Measurements from ENCODE around the gene SH3BP4.

SH3BP4 gene

DNA sequence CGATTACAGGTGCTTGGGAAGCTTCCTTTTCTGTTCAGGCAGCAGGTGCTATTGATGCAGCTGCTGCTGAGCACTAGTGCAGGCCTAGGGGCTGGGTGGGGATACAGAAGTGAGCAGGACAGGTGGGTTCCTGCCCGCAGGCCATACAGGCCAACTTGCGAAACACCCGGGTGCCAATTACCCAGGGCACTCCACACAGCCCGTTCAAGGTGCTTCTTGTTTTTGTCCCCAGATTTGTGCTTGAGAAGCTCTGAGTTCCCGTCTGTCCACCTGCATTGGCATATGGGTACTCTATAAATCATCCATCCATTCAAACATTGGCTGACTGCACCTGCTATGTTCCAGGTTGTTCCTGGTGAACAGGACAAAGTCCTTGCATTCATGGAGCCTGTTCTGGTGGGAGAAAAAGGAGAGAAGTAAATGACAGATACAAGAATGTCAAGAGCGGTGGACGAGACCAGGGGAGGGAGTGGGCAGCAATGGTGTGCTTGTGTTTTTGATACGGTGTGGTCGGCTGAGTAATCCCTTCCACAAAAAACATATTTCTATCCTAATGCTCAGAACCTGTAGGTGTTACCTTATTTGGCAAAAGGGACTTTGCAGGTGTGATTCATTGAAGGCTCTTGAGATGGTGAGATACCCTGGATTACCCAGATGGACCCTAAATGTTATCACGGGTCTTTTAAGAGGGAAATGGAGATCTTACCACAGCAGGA lies 31.4 kb downstream of the SH3BP4 start:
- no peak for DNase-seq (ENCODE audit: low spot score)

DNA sequence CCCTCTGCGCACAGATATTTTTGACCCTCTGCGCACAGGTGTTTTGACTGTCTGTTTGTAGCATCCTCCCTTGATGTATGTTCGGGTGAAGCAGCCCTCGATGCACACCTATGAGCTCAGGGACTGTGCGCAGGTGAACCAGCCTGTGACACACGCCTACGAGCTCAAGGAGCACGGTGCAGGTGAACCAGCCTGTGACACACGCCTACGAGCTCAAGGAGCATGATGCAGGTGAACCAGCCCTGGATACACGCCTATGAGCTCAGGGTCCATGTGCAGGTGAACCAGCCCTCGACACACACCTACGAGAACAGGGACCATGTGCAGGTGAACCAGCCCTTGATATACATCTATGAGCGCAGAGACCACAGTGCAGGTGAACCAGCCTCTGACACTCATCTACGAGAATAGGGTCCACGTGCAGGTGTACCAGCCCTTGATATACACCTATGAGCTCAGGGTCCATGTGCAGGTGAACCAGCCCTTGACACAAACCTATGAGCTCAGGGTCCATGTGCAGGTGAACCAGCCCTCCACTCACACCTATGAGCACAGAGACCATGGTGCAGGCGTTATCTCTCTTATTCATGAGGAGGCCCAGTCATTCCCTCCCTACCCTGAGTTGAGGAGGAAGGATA lies 33.9 kb downstream of the SH3BP4 start:
- DNase-seq (ENCODE audit: low spot score): no peak

DNA sequence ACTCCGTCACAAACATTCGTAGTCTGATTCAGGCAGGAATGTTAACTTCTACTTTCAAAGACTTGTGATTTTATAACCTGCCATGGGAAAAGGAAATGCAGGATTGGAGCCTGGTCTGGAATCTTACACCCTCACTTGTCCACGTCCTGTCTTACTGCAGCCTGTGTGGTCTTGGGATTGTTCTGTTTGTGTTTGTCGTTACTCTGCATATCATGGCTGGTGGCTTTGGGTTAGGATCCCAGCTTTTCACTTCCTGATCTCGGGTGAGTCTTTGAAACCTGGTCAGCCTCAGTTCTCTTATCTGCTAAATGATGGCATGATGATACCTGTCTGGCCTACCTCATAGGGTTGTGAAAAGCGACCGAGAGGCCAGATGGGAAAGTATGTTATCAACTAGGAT lies 34.6 kb downstream of the SH3BP4 start:
- no peak for DNase-seq (ENCODE audit: low spot score)

DNA sequence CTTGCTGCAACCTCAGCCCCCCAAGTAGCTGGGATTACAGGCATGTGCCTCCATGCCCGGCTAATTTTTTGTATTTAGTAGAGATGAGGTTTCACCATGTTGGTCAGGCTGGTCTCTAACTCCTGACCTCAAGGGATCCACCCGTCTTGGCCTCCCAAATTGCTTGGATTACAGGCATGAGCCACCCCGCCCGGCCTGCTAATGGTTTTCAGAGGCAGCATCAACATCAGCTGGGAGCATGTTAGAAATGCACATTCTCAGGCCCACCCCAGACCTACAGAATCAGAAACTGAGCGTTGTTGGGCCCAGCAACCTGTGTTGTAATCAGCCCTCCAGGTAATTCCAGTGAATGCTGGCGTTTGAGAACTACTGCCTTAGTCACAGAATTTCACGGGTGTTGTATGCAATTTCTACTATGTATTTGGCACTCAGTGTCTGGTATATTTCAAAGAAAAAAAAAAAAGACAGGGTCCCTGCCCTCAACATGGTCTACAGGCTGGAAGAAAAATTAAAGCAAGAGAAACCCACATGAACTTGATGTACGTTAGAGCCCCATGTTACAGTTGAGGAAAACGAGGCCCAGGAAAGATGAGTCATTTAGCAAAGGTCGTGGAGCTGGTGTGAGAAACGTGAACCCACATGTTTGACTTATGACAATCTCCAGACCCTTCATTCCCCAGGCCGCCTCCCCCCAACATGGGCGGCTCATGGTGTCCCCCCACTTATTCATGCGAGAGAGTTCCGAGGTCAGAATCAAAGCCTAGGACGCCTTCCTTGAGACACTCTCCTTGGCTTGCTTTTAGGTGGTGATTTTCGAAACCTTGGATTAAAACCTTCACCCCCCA lies 35.3 kb downstream of the SH3BP4 start:
- DNase-seq (ENCODE audit: low spot score): no peak

DNA sequence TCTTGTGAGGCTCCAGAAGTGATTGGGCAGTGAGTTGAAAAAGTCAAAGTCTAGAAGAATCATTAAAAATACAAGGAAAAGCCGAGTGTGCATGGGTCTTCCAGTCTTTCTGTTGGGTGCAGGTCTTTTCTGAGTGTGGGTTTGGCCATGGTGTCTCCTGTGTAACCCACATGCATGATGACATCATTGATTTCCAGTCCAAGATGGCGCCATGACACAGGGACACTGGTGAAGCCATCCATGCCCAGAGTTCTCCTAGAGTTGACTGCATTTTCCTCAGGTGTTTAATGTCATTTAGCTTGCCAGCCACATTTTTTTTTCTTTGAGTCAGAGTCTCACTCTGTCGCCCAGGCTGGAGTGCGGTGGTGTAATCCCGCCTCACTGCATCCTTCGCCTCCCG lies 35.9 kb downstream of the SH3BP4 start:
- no peak for DNase-seq (ENCODE audit: low spot score)

DNA sequence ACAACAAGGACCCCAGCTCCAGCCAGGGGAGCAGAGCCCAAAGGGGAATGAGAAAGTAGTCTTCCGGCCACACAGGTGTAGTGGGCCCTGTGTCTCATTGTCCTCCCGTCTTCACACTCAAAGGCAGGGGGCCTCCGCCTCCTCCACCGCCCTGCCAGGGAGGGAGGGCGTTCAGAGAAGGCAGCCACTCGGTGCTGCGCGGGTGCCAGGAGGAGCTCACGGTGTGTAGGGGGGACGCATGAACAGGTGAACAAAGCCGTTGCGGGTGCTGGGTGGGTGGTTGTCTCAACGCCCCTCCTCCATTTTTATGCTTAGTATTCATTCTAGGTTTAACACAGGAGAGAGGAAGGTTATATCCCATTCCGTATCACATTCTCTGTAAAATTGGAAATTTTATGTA lies 36.7 kb downstream of the SH3BP4 start:
- no peak for DNase-seq (ENCODE audit: low spot score)

DNA sequence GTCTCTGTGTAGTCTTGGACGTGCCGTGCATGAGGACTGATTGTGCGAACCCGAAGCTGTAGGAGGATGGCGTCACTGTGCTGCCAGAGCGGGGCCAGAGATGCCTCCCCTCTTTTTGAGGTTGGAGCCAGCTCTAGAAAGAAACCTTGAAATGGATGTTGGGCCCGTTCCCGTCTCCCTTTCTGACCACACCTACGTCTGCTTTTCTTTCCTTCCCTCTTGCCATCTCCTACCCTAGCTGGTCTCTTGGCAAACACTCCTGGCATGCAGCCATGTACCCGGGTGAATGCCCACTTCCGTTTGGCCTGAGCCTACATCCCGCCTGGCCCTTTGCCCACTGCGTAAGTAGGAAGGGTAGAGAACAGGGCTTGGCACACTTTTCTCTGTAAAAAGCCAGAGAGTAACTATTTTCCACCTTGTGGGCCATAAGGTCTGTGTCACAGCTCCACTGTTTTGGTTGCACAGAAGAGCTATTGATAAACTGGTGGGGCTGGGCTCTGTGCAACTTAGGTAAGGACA lies 37.4 kb downstream of the SH3BP4 start:
- no peak for DNase-seq (ENCODE audit: low spot score)

DNA sequence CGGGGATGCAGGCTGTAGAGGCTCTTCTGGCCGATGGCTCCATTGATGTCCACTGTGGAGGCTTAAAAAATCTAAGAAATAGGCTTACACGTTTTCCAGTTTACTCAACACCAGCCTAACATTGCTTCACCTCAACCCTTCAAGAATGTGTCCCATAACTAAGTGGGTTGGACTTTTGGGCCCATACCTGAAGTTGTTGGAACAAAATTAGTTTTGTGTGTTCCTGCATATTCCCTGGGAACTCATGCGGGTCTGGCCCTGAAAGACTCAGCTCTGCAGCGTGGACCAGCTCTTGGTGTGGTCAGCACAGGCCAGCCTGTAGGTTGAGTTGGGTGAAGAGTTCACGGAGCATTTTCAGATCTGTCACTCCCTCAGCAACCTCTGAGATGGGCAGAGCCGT lies 38.5 kb downstream of the SH3BP4 start:
- DNase-seq (ENCODE audit: low spot score): no peak

DNA sequence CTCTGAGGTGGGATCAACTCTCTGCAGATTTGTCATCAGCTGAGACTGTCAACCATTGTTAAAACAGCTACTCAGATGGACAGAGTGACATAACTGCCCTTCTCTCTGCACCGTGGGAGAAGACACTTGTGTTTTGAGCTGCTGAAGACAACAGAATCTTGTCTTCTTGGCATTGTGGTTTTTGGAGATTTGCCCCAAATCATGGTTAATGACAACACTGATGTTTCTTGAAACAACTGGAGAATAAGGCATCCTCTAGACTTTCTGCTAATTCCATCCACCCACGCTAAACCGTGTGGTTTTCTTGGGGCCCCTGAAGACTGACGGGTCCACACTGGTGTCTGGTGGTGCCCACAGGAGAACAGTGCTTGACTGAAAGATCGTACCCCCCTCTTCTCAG lies 39.5 kb downstream of the SH3BP4 start:
- no peak for DNase-seq (ENCODE audit: low spot score)

DNA sequence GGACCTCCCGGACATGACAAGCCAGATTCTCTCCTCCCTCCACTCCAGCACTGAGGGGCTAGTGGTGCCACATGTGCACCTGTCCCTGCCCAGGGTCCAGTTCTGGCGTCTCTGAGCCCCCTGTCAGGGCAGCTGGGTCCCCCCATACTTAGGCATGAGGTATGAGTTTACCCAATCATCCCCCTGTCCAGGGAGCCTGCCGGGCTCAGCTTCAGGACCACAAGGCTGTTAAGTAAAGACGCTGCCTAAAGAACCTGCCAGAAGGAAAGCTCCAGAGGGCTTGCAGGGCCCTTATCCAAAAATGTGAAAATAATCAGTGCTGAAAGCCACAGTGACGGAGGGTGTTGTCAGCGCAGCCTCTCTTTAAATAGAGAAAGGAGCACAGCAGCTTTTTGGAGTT lies 40.0 kb downstream of the SH3BP4 start:
- no peak for DNase-seq (ENCODE audit: low spot score)

DNA sequence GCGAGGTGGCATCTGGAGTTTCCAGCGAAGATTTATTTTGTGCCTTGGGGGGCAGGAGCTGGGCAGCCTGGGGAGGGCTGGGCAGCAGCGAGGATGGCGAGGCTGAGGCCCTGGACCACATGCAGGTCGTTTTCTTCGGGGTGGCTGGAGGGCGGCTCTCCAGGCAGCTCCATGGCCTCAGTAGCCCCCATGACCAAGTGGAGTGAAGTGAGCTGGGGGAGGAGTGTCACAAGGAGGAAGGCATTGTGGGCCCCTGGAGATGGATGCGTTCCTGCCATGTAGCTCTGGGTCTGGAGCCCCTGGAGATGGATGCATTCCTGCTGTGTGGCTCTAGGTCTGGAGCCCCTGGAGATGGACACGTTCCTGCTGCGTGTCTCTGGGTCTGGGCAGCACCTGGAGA lies 40.4 kb downstream of the SH3BP4 start:
- DNase-seq (ENCODE audit: low spot score): no peak

DNA sequence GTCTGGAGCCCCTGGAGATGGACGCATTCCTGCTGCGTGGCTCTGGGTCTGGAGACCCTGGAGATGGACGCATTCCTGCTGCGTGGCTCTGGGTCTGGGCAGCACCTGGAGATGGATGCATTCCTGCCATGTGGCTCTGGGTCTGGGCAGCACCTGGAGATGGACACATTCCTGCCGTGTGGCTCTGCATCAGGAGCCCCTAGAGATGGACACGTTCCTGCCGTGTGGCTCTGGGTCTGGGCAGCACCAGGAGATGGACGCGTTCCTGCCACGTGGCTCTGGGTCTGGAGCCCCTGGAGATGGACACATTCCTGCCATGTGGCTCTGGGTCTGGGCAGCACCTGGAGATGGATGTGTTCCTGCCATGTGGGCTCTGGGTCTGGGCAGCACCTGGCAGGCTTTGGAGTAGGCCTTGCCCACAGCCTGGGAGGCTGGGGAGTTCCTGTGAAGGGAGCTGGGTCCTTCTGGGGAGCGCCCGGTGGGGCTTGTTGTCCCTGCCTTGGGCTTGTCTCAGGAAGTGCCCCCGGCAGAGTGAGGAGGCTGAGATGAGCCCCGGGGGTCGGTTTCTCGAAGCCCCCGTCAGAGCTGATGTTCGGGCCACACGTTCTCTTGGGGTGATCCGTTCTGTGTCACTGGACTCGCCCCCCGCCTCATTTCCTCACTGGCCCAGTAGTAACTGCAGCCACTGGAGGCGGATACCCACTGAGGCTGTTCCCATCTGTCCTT lies 41.0 kb downstream of the SH3BP4 start:
- DNase-seq (ENCODE audit: low spot score): no peak

DNA sequence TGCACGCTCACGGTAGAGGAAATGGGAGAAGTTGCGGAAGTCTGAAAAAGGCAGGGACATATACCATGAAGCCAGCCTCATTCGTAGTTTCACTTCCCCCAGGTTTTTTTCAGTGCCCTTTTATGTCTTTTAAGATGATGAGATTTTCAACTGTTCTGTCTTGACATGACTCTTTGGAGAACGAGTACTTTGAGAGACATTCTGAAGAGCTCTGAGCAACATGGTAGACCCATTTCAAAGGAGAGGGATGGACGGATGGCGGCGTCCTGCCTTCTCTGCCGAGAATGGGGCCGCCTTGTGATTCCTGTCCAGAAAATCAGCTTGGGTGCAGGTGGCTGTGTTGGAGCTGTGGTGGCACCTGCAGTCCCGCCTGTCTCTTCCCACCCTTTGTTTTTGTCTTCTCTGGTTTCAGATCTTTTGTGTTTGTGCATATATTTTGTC lies 41.7 kb downstream of the SH3BP4 start:
- no peak for DNase-seq (ENCODE audit: low spot score)

DNA sequence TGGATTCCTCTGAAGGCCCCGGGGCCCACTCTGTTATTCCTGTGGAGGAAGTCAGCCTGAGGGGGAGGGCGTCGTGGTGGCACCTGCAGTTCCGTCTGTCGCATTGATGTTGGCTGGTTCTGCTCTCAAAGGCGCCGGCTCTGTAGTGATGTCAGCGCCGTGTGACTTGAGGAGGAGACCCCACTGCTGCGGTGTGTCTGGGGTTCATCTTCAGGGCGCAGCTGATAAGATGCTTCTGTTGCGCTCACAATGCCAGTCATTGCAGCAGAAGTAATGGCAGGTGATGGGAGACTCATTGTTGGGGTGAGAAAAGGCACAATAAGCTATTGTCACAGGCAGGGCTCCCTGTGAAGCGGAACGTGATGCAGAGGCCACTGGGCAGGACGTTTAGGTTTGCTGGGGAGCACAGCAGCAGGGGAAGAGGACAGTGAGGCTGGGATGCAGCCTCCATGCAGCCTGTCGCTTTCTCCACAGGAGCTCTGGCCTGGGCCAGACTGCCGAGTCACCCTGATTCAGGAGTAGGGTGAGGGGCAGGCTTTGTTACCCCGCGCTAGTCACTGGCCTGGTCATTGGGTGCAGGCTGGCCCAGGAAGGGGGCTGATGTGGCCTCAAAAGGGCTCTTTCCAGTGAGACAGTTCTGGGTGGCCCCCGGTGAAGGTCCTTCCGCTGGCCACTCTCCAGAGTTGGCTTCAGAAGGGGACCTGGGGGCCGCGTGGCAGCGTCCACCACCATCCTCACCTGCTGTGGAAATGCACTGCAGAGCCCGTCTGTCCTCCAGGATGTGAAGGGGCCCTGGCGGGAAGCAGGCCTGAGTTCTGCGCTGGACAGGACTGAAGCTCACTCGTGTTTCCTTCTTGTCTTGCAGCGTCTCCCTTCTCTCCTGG lies 42.9 kb downstream of the SH3BP4 start:
- no peak for DNase-seq (ENCODE audit: low spot score)

DNA sequence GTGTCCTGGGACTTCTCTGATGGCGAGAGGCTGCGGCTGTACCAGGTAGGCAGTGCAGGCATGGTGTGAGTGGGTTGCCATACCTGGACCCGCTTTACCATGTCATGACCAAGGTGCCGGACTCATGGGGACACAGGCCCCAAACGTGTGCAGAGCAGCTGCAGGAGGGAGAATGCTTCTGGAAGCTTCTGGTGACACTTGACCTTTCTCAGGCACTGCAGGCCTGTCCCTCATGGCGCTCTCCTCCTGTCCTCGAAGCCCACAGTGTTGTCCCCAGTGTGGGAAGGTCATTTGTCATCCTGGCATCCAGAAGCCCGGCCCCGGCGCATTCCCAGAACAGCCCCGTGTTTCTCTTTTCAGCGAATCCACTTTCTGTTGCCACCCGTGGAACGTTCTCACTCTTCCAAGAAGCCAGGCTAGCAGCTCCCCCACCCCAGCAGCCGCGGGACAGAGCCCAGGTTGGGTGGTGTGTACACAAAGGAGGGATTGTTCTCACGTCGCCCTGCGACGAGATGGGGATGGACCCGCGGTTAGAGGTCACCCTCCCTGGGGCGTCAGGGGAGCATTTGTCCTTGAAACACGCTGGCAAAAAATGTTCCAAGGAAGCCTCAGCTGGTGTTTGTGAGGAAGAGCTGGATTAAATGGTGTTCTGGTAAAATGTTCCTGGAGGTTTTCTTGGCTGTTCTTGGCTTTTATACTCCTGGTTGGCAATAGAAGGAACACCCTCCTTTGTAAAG lies 43.7 kb downstream of the SH3BP4 start:
- peak; percentile 39 for DNase-seq (ENCODE audit: low spot score)

DNA sequence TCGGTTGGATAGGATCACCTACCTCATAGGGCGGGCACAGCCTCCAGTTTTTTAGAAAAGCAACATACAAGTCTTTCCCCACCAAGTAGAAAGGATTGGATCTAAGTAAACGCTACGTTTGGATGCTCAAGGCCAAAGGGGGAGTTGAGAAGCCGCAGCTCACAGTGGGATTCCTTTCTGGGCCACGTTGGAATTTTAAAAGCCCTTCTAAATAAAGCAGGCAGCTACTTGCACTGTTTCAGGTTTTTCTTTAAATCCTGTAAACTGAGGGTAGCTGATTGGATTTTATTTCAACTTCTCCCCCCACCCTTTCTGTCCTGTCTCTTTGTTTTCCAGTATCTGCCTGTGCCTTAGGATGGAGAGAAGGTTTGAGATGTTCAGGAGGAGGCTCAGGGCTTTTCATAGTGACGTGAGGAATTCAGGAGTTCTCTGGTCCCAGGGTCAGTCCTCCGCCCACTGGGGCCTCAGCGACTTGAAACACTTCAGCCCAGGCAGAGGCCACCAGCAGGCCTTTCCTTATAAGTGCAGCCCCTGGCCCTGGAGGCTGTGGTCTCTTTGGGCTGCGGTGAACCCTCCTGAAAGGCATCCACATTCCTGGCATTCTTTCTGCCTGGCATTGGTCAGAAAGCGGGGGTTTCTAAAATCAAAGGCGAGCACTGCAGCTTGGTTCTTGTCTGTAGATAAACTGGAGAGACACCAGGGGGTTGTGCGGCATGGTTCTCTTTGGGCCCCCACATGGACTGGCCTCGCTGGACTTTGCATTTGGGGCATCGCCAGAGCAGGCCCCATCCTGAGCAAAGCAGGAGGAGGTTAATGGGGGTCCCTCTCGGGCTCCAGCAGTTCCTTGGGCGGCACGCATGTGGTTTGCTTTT lies 44.5 kb downstream of the SH3BP4 start:
- DNase-seq (ENCODE audit: low spot score): peak; percentile 74

DNA sequence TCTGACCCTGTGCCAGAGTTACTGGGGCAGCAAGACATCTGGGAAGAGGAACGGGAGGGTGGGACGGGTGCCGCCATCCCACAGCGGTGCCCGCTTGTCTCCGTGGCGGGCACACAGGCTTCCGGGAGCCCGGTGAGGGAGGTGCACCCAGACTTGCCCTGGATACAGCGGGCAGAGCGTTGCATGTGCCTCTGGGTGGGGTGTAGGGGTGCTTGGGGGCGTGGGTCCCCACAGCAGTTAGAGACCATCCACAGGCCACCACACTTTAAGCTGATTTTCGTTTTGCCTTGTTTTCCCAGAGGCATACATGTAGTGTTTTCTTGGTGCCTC lies 45.1 kb downstream of the SH3BP4 start:
- no peak for DNase-seq (ENCODE audit: low spot score)

DNA sequence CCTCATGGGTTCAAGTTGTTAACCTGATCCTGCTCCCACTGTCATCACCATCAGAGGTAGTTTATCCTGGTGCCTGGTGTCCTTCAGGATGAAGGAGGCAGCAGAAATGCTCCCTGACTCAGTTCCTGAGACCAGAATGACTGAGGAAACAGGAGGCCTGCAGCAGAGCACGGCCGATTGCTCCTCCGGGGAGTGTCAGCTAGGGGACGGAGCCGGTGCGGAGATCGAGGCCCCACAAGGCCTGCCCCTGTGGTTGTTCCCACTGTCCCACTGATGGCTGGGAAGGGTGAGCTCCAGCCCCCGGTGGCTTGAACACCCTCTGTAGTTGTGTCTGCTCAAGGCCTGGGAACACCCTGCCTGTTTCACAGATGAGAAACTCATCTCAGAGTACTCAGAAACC lies 45.6 kb downstream of the SH3BP4 start:
- DNase-seq (ENCODE audit: low spot score): no peak

DNA sequence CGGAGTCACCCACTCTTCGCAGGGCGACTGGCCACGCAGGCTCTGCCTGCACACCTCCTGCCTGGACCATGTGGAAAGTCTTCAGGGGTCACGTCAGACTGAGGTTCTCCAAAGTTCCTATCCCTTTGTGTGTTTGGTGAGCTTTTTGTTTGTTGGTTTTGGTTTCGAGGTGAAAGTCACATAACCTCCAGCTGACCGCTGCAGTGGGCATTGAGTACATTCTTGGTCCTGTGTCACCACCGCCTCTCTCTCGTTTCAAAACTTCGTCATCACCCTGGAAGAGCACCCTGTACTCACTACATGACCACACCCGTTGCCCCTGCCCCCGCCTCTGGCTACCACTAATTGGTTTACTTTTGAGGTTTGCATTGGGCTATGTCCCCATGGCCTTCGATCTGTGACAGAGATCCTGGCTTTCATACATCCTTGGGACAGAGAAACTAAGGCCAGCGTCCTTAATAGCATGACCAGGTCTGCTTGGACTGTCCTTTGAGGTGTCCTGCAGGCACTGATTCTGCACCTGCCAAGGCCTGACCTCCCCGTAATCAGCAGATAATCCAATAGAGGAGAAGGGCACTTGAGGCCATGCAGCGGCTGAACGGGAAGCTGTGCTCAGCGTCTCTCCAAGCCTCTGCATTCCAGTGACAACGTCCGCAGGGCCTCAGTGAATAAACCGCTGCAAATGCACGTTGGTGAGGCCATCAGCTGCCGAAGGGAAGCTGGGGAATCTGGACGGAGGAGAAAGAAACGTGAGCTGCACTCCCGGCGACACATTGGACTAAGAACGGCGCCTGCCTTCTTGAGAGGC lies 46.8 kb downstream of the SH3BP4 start:
- DNase-seq (ENCODE audit: low spot score): no peak

All from SW480 (cell line).